K562 (cell line): ENCODE results near the gene PAN3. TPM values are rescaled to one million over a fixed set of nuclear protein-coding genes. Genes with fewer than 3 reads are reported as not detected.

Experiments
- ATAC-seq: fragments of 200-7000 bp; cut with Tn5 transposase; 3 replicates; pipeline ENCODE4 v1.9.1; 2020; ENCODE audit warnings: moderate library complexity
- BruUV-seq: library from RNA; stranded (reverse); fragments of 400-500 nt; replicated peaks from 2 replicates; lab custom pipeline; 2021; lab: Mats Ljungman, UMichigan
- CTCF ChIA-PET: fragments of 300-600 bp; formaldehyde crosslinking; extraction: SDS; loops from one replicate; lab custom pipeline; 2021; ENCODE audit warnings: low intra/inter-chr PET ratio; lab: Yijun Ruan, JAX
- POLR2A ChIA-PET: fragments of 300-600, 350-650 bp; sonication (Branson Sonifier 250); formaldehyde crosslinking; extraction: SDS; loops from one replicate; lab custom pipeline; 2021; ENCODE audit warnings: antibody characterized with exemption, inconsistent platforms; lab: Yijun Ruan, JAX
- DNase-seq, 4 experiments: peaks; one replicate each; pipeline versions ENCODE4 v3.0.0 to v3.0.0-alpha.2; 2011 to 2018; ENCODE audit warnings: low spot score in 3 of 4, mixed read lengths in 3 of 4; ENCODE audit errors: extremely low read depth in 1 of 4
- FAIRE-seq: peaks from 2 replicates; lab custom pipeline; 2011; peaks lifted over from hg19 to GRCh38; lab: Jason Lieb, UNC
- H2AFZ ChIP-seq: 2 replicates; pipeline ENCODE4 v1.6.0; 2011; ENCODE audit warnings: low read depth, low read length, control low read depth, inconsistent platforms
- H3K27ac ChIP-seq: fragments of 200-600 bp; 3 replicates; pipeline ENCODE4 v1.8.0; 2011; ENCODE audit warnings: low read depth, mild to moderate bottlenecking, control low read depth, inconsistent platforms, low read length, moderate library complexity, mixed read lengths; ENCODE audit errors: extremely low read depth
- H3K27me3 ChIP-seq, 2 experiments: fragments of 300-600 bp in 1 of 2; 2 replicates in 1 of 2; 3 replicates in 1 of 2; pipeline versions ENCODE4 v1.6.0 to v1.8.0; 2011; ENCODE audit warnings: inconsistent platforms in 2 of 2, low read length in 2 of 2, mild to moderate bottlenecking in 1 of 2, mixed read lengths in 1 of 2, moderate library complexity in 1 of 2; ENCODE audit not compliant: control insufficient read depth in 2 of 2, insufficient read depth in 2 of 2
- H3K36me3 ChIP-seq: fragments of 300-600 bp; 3 replicates; pipeline ENCODE4 v1.8.0; 2011; ENCODE audit warnings: mild to moderate bottlenecking, low read length, inconsistent platforms; ENCODE audit not compliant: control insufficient read depth, insufficient read depth
- H3K4me1 ChIP-seq, 2 experiments: fragments of 200-600 bp in 1 of 2; replicated peaks in 1 of 2; 2 replicates in 1 of 2; 3 replicates in 1 of 2; pipeline versions ENCODE4 v1.5.1 to v1.8.0; 2011; ENCODE audit warnings: inconsistent platforms in 2 of 2, low read length in 2 of 2, mild to moderate bottlenecking in 1 of 2, mixed read lengths in 1 of 2, moderate library complexity in 1 of 2; ENCODE audit not compliant: control insufficient read depth in 2 of 2, insufficient read depth in 2 of 2
- H3K4me2 ChIP-seq: 2 replicates; pipeline ENCODE4 v1.6.1; 2011; ENCODE audit warnings: low read length, control low read depth, inconsistent platforms, mixed read lengths; ENCODE audit not compliant: insufficient read depth
- H3K4me3 ChIP-seq: fragments of 200-600 bp; sonication (generic), shearing (Covaris generic); 2 replicates; pipeline ENCODE4 v1.5.1; 2016; ENCODE audit warnings: control low read depth, inconsistent platforms
- H3K79me2 ChIP-seq: fragments of 200-600 bp; 3 replicates; pipeline ENCODE4 v1.8.0; 2011; ENCODE audit warnings: low read length, inconsistent platforms; ENCODE audit not compliant: control insufficient read depth, insufficient read depth
- H3K9ac ChIP-seq, 2 experiments: 2 replicates each; pipeline versions ENCODE4 v1.6.0 to v1.6.1; 2011; ENCODE audit warnings: low read depth in 2 of 2, low read length in 2 of 2, control low read depth in 1 of 2, inconsistent platforms in 1 of 2, mild to moderate bottlenecking in 1 of 2, mixed read lengths in 1 of 2; ENCODE audit not compliant: insufficient read depth in 1 of 2
- H3K9me1 ChIP-seq: one replicate; pipeline ENCODE4 v1.6.0; 2011; ENCODE audit warnings: inconsistent platforms, mild to moderate bottlenecking, low read length, moderate library complexity; ENCODE audit not compliant: control insufficient read depth, insufficient read depth
- H3K9me3 ChIP-seq: replicated peaks from 2 replicates; pipeline ENCODE4 v1.5.1; 2011; ENCODE audit warnings: low read depth, low read length, inconsistent platforms; ENCODE audit not compliant: control insufficient read depth, insufficient read depth
- H4K20me1 ChIP-seq: replicated peaks from 2 replicates; pipeline ENCODE4 v1.6.1; 2011; ENCODE audit warnings: low read length, inconsistent platforms, mixed read lengths; ENCODE audit not compliant: control insufficient read depth, insufficient read depth
- CBFB ChIP-seq: sonication (generic); formaldehyde crosslinking; IDR thresholded peaks from 2 replicates; pipeline ENCODE4 v1.4.0; 2020; ENCODE audit warnings: mild to moderate bottlenecking, missing genetic modification reagents
- CREBBP ChIP-seq: IDR thresholded peaks from one replicate; pipeline ENCODE4 v1.6.1; 2012; ENCODE audit warnings: low read depth, mild to moderate bottlenecking, control low read depth, inconsistent platforms, low read length
- MAFF ChIP-seq: IDR thresholded peaks from 2 replicates; pipeline ENCODE4 v1.6.1; 2012; ENCODE audit warnings: low read length, improper control_type of control experiment
- MCM2 ChIP-seq: fragments of 450-650 bp; IDR thresholded peaks from 2 replicates; pipeline ENCODE4 v1.6.1; 2017; ENCODE audit warnings: low read depth, mild to moderate bottlenecking
- SNRNP70 ChIP-seq: fragments of 200-400 bp; formaldehyde crosslinking; optimal IDR thresholded peaks from 2 replicates; pipeline ENCODE3; 2017; ENCODE audit warnings: low read depth, low read length
- SRSF7 ChIP-seq: fragments of 200-400 bp; formaldehyde crosslinking; optimal IDR thresholded peaks from 2 replicates; pipeline ENCODE3; 2017; ENCODE audit warnings: mild to moderate bottlenecking, low read depth, low read length
- SUPT5H ChIP-seq: fragments of 450-650 bp; IDR thresholded peaks from 2 replicates; pipeline ENCODE4 v1.6.1; 2016
- TBP ChIP-seq: optimal IDR thresholded peaks from 2 replicates; pipeline ENCODE3; 2011; ENCODE audit warnings: low read depth, low read length, improper control_type of control experiment
- WGBS: fragments of 100-300 bp; shearing (Covaris generic); methylation state at CpG from one replicate; pipeline ENCODE4 v1.1.6; 2016; ENCODE audit warnings: low coverage, mixed read lengths; ENCODE audit not compliant: insufficient coverage; ENCODE audit errors: missing lambda C conversion rate; 5-methylcytosine and 5-hydroxymethylcytosine counted together
- in situ Hi-C: fragments of 300-500 bp; cut with MboI; formaldehyde crosslinking; loops from 4 replicates; pipeline ENCODE4 v1.15.0; 2018; ENCODE audit warnings: inconsistent platforms, mixed read lengths
- intact Hi-C: fragments of 100-400 bp; cut with micrococcal nuclease; formaldehyde crosslinking; loops from 2 replicates; pipeline ENCODE4 v1.14.2; 2022
- polyA plus RNA-seq, 8 experiments: library from polyadenylated mRNA; depleted of rRNA in 4 of 8; stranded (reverse) in 5 of 8; unstranded in 3 of 8; fragments of >200 nt; fragmentation: Nextera tagmentation in 2 of 8; fragmentation: Illumina TruSeq in 1 of 8; extraction: Ambion mirVana in 2 of 8; extraction: Trizol in 1 of 8; gene quantifications; 2 replicates each; pipeline versions ENCODE4 v1.2.1 to v1.2.3, GENCODE V29; 2011 to 2014; ENCODE audit warnings: inconsistent platforms in 1 of 8, missing spikeins in 1 of 8
- total RNA-seq, 7 experiments: library from RNA; depleted of rRNA in 6 of 7; stranded (reverse); fragments of >200 nt in 6 of 7; fragmentation: Illumina TruSeq in 2 of 7; extraction: Trizol in 2 of 7; gene quantifications; 2 replicates each; pipeline versions ENCODE4 v1.2.1 to v1.2.3, GENCODE V29; 2011 to 2021; ENCODE audit warnings: low replicate concordance in 1 of 7
- TF ChIP-seq, protein P1 (sequence below): fragments of 450-650 bp; formaldehyde crosslinking; conservative IDR thresholded peaks from 2 replicates; pipeline ENCODE4 v1.4.0; 2022; ENCODE audit warnings: mild to moderate bottlenecking, missing genetic modification characterization
- TF ChIP-seq, protein P2 (sequence below): fragments of 250-450 bp; sonication (Bioruptor Pico); IDR thresholded peaks from 2 replicates; pipeline ENCODE4 v1.5.0; 2021

Gene PAN3
- total and polyA plus RNA-seq, 9 of the 15 experiments (the other 6 are each of a cell fraction or from before 2014, with no cell fraction given) = 7.2 to 19.9 (median 11.6) TPM

DNA sequence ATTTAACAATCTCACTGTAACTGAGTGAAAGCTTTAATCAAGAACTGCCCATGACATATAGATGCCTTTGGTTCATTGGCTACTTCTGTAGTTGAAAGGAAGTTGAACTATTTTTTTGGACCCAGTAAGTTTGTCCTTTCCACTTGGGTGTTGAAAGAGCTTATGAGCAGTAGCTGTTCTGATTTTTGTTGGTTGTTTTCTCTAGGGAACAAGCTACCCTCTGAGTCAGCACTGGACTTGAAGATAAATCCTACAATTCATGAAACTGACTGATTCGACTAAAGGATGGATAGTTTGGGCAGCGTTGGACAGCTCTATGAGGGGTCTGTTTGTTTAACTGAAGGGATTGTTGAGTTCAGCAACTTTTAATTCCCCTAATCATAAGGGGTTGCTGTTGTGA, 101.0 kb downstream of the PAN3 start:
- ATAC-seq (no peak), FAIRE-seq (no peak), DNase-seq (no peak)
- Histone ChIP-seq H4K20me1 (no peaks in the 10 kb centered on the region), H3K4me1 (no peaks in the 10 kb centered on the region), H3K9me3 (no peaks in the 10 kb centered on the region), H3K9ac (no peak overlapping the region), H3K79me2 (no peaks in the 10 kb centered on the region), H3K27ac (no peak overlapping the region), H3K9me1 (no peaks in the 10 kb centered on the region), H3K4me3 (no peak overlapping the region), H3K27me3 (no peaks in the 10 kb centered on the region), H2AFZ (no peak overlapping the region), H3K36me3 (no peaks in the 10 kb centered on the region; the same call in 2 of the 3 replicates), H3K4me2 (no peak overlapping the region)
- 76% methylated on average over 2 of the region's 2 CpGs for WGBS
- BruUV-seq = no TSS peak
- intact Hi-C loops (no loop called here), in situ Hi-C loops (no loop called here)
- ChIA-PET POLR2A (interaction anchor here (1.0 to 1.1 kb wide), 2 partner anchors 10 to 12 kb away, joined by 3 to 4 read pairs; no protein-coding TSS in a partner anchor), CTCF (no interaction called here)
- no peak for TF ChIP-seq MAFF
- no peak for TF ChIP-seq TBP
- TF ChIP-seq, protein P1, sequence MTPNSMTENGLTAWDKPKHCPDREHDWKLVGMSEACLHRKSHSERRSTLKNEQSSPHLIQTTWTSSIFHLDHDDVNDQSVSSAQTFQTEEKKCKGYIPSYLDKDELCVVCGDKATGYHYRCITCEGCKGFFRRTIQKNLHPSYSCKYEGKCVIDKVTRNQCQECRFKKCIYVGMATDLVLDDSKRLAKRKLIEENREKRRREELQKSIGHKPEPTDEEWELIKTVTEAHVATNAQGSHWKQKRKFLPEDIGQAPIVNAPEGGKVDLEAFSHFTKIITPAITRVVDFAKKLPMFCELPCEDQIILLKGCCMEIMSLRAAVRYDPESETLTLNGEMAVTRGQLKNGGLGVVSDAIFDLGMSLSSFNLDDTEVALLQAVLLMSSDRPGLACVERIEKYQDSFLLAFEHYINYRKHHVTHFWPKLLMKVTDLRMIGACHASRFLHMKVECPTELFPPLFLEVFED (CRISPR knock-in tag) = no peak
- TF ChIP-seq CREBBP = no peak
- no peak for TF ChIP-seq SRSF7
- TF ChIP-seq CBFB (CRISPR knock-in tag) = no peak
- TF ChIP-seq, protein P2, sequence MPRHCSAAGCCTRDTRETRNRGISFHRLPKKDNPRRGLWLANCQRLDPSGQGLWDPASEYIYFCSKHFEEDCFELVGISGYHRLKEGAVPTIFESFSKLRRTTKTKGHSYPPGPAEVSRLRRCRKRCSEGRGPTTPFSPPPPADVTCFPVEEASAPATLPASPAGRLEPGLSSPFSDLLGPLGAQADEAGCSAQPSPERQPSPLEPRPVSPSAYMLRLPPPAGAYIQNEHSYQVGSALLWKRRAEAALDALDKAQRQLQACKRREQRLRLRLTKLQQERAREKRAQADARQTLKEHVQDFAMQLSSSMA = no peak
- TF ChIP-seq SNRNP70 = no peak
- TF ChIP-seq SUPT5H = no peak
- no peak for TF ChIP-seq MCM2
